Liver (tissue), 3 donors: ENCODE results near the gene MSI2.

ENCODE experiments used
- CTCF ChIP-seq: fragments of 150-350 bp; IDR thresholded peaks from 2 replicates; pipeline ENCODE4 v1.5.1; 2017; ENCODE audit warnings: improper control_type of control experiment, low read depth, low read length; ENCODE audit not compliant: missing input control
- HNF4G ChIP-seq: IDR thresholded peaks from 2 replicates; pipeline ENCODE4 v1.6.1; 2016; ENCODE audit warnings: antibody characterized with exemption
- JUND ChIP-seq, 2 donors: IDR thresholded peaks; 2 replicates each; pipeline ENCODE4 v1.6.1; 2016; ENCODE audit warnings: antibody characterized with exemption in 2 of 2
- REST ChIP-seq: IDR thresholded peaks from 2 replicates; pipeline ENCODE4 v1.6.1; 2016; ENCODE audit warnings: antibody characterized with exemption, mild to moderate bottlenecking
- TAF1 ChIP-seq: conservative IDR thresholded peaks from 2 replicates; pipeline ENCODE4 v1.6.1; 2016; ENCODE audit warnings: antibody characterized with exemption, mild to moderate bottlenecking
- YY1 ChIP-seq: IDR thresholded peaks from 2 replicates; pipeline ENCODE4 v1.6.1; 2016; ENCODE audit warnings: antibody characterized with exemption, mild to moderate bottlenecking
- donor health status: healthy.
- donor health status: healthy.

- TF ChIP-seq CTCF (no peak), HNF4G (no peak), JUND (IDR thresholded peaks at IDR 0.05) (no peak), YY1 (no peak), REST (no peak), TAF1 (no peak)
Measured at GRCh38 chr17:57578608-57579225, 322.4 kb downstream of the MSI2 start.
